ENCODE measurements around the gene HLF.

HLF gene

DNA sequence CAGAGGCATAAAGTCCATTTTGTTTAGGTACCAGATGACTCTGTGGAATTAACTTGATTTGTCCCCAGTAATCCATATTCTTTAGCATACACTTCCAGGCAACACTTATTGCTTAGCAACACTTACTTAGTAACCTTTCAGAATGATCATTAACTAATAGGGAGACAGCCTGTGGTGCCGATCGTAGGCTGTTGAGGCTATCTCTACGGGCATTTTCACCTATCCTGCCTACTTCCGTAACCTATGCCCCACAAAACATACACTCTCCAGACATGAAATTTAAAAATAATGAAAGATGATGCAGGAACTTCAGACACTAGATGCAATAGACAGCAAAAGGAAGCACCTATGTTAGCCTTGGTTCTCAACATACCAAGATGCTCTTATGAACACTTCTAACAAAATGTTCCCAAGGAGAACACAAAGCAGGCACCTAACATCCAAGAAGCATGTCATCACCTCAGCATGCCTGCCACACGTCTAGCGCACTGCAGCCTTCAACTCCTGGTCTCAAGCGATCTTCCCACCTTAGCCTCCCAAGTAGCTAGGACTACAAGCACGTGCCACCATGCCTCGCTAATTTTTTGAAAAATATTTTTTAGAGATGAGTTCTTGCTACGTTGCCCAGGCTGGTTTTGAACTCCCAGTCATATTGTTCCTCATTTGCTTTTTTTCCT, 34.5 kb downstream of the HLF start:
- no peak for FAIRE-seq
- no peak for DNase-seq (ENCODE audit: insufficient read length, low spot score)
- TF ChIP-seq, protein P1, sequence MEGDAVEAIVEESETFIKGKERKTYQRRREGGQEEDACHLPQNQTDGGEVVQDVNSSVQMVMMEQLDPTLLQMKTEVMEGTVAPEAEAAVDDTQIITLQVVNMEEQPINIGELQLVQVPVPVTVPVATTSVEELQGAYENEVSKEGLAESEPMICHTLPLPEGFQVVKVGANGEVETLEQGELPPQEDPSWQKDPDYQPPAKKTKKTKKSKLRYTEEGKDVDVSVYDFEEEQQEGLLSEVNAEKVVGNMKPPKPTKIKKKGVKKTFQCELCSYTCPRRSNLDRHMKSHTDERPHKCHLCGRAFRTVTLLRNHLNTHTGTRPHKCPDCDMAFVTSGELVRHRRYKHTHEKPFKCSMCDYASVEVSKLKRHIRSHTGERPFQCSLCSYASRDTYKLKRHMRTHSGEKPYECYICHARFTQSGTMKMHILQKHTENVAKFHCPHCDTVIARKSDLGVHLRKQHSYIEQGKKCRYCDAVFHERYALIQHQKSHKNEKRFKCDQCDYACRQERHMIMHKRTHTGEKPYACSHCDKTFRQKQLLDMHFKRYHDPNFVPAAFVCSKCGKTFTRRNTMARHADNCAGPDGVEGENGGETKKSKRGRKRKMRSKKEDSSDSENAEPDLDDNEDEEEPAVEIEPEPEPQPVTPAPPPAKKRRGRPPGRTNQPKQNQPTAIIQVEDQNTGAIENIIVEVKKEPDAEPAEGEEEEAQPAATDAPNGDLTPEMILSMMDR (IDR thresholded peaks at IDR 0.05; ENCODE audit: insufficient read depth, missing control alignments): no peak

DNA sequence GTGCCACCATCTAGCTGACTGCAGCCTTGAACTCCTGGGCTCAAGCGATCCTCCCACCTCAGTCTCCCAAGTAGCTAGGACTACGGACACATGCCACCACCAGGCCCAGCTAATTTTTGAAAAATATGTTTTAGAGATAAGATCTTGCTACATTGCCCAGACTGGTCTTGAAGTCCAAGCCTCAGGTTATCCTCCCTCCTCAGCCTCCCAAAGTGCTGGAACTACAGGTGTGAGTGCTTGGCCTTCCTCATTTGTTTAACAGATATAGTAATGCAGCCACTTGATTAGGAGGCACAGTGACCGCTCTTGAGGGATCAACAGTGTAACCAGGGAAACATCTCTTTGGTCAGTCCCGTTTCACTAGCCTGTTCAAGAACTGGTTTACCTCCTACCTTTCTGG, 35.1 kb downstream of the HLF start:
- TF ChIP-seq, protein P1 (IDR thresholded peaks at IDR 0.05; ENCODE audit: insufficient read depth, missing control alignments): no peak
- FAIRE-seq (no peak), DNase-seq (ENCODE audit: insufficient read length, low spot score) (no peak)

DNA sequence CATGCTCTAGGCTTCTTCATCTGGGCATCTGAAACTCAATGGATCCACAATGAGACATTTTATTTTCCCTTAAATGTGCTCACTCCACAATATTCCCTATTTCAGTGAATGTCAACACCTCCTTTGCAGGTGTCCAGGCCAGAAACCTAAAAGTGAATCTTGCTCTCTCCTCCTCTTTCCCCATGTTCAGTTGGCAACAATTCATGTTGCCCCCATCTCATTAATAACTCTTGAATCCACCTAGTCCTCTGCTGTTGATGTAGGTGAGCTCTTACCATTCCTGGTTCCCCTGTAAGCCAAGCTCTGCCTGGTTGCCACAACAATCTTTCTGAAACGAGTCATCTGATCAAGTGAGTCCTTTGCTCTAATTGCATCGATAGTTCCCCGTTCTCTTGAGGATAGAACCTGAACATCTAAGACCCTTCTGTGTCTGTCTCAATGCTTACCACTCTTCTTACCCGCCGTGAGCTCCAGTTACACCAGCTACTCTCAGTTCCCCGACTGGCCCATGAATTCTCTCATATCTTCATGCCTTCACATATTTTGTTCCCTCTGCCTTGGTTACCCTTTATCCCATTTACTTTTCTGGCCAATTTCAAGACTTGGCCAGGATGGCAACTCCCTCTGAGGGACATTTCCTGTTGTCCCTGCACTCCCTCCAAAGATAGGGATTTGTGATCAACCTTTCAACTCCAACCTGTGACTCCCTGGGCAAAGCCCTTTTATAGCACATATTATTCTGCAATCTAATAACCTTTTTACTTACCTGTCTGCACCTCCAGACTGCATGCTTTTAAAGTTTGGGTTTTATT, 35.9 kb downstream of the HLF start:
- FAIRE-seq: no peak
- TF ChIP-seq, protein P1 (IDR thresholded peaks at IDR 0.05; ENCODE audit: insufficient read depth, missing control alignments): no peak
- DNase-seq (ENCODE audit: insufficient read length, low spot score): no peak

DNA sequence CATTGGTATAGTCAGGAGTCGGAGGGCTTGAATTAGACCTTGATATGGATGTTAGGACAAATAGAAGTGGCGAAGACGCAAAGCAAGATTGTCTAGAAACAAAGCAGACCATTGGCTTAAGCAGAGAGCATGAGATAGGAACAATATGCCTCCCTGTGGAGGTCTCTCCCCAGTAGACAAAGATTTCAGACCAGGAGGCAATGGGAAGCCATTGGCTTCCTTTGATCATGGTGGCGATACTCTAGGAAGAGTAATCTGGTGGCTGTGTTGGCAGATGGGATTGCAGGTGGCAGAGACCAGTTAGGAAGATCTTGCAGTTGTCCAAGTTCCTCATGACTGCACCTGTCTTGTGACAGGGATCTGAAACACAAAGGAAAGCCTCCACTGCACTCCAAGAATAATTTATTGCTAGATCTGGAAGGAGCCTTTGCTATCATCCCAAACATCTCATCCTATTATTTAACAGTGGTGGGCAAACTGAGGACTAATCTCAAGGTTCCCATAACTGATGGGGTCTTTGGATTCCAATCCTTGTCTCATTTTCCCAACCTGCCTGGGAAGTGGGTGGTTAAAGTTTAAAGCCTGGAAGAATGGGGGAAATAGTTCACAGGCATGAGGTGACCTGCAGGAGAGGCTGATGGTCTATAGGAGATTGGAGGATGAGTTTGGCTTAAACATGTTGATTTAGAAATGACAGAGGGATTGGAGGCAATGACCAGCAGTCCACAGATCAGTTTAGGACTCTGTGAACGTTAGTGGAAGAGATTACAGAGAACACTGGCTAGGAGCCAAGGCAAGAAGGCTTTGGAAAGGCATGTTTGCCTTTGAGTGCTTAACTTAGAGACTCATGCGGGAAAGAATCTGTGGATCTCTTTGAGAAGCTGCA, 37.0 kb downstream of the HLF start:
- DNase-seq (ENCODE audit: insufficient read length, low spot score) (no peak), FAIRE-seq (no peak)
- TF ChIP-seq, protein P1 (IDR thresholded peaks at IDR 0.05; ENCODE audit: insufficient read depth, missing control alignments): no peak

DNA sequence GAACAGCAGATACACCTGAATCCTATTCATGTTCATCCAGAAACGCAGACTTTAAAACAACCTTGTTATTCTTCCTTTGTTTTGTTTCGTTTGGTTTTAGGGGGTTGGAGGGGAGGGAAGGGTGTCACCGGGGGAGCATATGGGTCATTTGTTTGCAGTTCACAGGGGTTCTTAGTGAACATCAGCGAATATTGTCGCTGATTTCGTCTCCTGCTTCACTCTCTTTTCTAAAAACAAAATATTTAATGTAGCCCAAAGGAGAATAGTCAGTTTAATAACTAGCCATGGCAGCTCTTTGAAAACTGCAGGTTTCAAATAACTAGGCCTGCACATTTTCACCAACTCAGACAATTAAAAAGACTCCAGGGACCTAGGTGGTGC, 37.6 kb downstream of the HLF start:
- TF ChIP-seq, protein P1 (IDR thresholded peaks at IDR 0.05; ENCODE audit: insufficient read depth, missing control alignments): no peak
- FAIRE-seq (no peak), DNase-seq (ENCODE audit: insufficient read length, low spot score) (no peak)

DNA sequence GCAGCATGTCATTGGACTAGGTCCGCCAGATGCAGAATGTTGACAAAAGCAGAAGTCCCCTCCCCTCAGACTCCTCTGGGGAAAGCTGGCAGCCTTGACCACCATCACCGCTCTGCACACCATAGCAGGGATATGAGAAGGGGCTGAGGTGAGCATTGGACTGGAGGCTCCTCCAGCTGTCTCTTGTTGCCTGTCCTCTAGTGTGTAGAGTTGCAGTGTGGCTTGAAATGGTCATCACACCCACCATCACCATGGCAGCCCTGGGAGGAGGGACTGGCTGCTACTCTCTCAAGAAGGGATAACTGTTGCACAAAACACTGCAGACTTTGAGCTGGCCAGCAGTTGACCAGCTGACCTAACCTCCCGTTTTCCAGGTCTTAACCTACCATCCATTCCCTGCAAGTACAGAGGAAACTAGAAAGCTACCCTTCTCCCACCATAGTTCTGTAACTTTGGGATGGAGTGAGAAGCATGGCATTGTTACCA, 38.3 kb downstream of the HLF start:
- FAIRE-seq (no peak), DNase-seq (ENCODE audit: insufficient read length, low spot score) (no peak)
- TF ChIP-seq, protein P1 (IDR thresholded peaks at IDR 0.05; ENCODE audit: insufficient read depth, missing control alignments): no peak
